HepG2 (cell line): ENCODE data around the gene ANKRD27. TPM values are rescaled to one million over a fixed set of nuclear protein-coding genes. Genes with fewer than 3 reads are reported as not detected.

Experiments used
- HNF4G ChIP-seq, 2 experiments: sonication (generic) in 1 of 2; formaldehyde crosslinking in 1 of 2; IDR thresholded peaks; 2 replicates each; pipeline versions ENCODE4 v1.4.0 to v1.6.1; 2011 to 2020; ENCODE audit warnings: borderline replicate concordance in 2 of 2, low read depth in 2 of 2, mild to moderate bottlenecking in 2 of 2, low read length in 1 of 2, missing genetic modification reagents in 1 of 2, moderate library complexity in 1 of 2
- KDM4B ChIP-seq: sonication (generic); formaldehyde crosslinking; IDR thresholded peaks from 2 replicates; pipeline ENCODE4 v1.4.0; 2020; ENCODE audit warnings: missing genetic modification reagents
- MIER3 ChIP-seq: IDR thresholded peaks from 2 replicates; pipeline ENCODE4 v1.6.1; 2016; ENCODE audit warnings: missing compliant biosample characterization, borderline replicate concordance
- MIXL1 ChIP-seq: IDR thresholded peaks from 2 replicates; pipeline ENCODE4 v1.6.1; 2016
- PTBP1 ChIP-seq: fragments of 200-400 bp; formaldehyde crosslinking; IDR thresholded peaks from 2 replicates; pipeline ENCODE4 v1.6.1; 2018; ENCODE audit warnings: low read length, low read depth; ENCODE audit not compliant: poor library complexity, severe bottlenecking
- SATB2 ChIP-seq: sonication (generic); formaldehyde crosslinking; IDR thresholded peaks from 2 replicates; pipeline ENCODE4 v1.5.0; 2020; ENCODE audit warnings: missing genetic modification reagents
- ZFX ChIP-seq: sonication (generic); formaldehyde crosslinking; IDR thresholded peaks from 2 replicates; pipeline ENCODE4 v1.4.0; 2020; ENCODE audit warnings: mild to moderate bottlenecking, low read depth, missing genetic modification reagents, moderate library complexity
- ZNF20 ChIP-seq: sonication (generic); formaldehyde crosslinking; IDR thresholded peaks from 2 replicates; pipeline ENCODE4 v1.4.0; 2020; ENCODE audit warnings: mild to moderate bottlenecking, moderate library complexity, missing genetic modification reagents
- ZNF367 ChIP-seq: sonication (generic); formaldehyde crosslinking; IDR thresholded peaks from 2 replicates; pipeline ENCODE4 v1.4.0; 2020; ENCODE audit warnings: missing genetic modification reagents, borderline replicate concordance
- ZNF589 ChIP-seq: sonication (generic); formaldehyde crosslinking; conservative IDR thresholded peaks from 2 replicates; pipeline ENCODE4 v1.8.0; 2022; ENCODE audit warnings: mild to moderate bottlenecking, moderate library complexity, missing genetic modification reagents
- ZNF773 ChIP-seq: sonication (generic); formaldehyde crosslinking; IDR thresholded peaks from 2 replicates; pipeline ENCODE4 v1.4.0; 2020; ENCODE audit warnings: missing genetic modification reagents, borderline replicate concordance
- ZSCAN21 ChIP-seq: sonication (generic); formaldehyde crosslinking; IDR thresholded peaks from 2 replicates; pipeline ENCODE4 v1.8.0; 2022; ENCODE audit warnings: mild to moderate bottlenecking, missing genetic modification reagents, moderate library complexity, borderline replicate concordance
- polyA plus RNA-seq, 8 experiments: library from polyadenylated mRNA; depleted of rRNA in 3 of 8; stranded (reverse) in 7 of 8; unstranded in 1 of 8; fragments of >200 nt; fragmentation: Illumina TruSeq in 4 of 8; extraction: Trizol in 4 of 8; gene quantifications; 2 replicates each; pipeline versions ENCODE4 v1.2.1 to v1.2.3, GENCODE V29; 2011 to 2016; ENCODE audit warnings: low read depth in 4 of 8, missing spikeins in 1 of 8, mixed read lengths in 1 of 8; ENCODE audit not compliant: insufficient read depth in 1 of 8
- total RNA-seq, 5 experiments: library from RNA; depleted of rRNA; stranded (reverse); fragments of >200 nt; fragmentation: Illumina TruSeq; extraction: Trizol; gene quantifications; 2 replicates each; pipeline ENCODE4 v1.2.3, GENCODE V29; 2016; ENCODE audit warnings: low read depth in 1 of 5
- TF ChIP-seq, protein P1 (sequence below): IDR thresholded peaks from 2 replicates; pipeline ENCODE4 v1.6.1; 2016; ENCODE audit warnings: low read depth, missing genetic modification reagents, missing compliant biosample characterization
- TF ChIP-seq, protein P2 (sequence below): sonication (generic); formaldehyde crosslinking; IDR thresholded peaks from 2 replicates; pipeline ENCODE4 v1.5.0; 2020; ENCODE audit warnings: missing genetic modification reagents
- TF ChIP-seq, protein P3 (sequence below): IDR thresholded peaks from 2 replicates; pipeline ENCODE4 v1.6.1; 2012; ENCODE audit warnings: inconsistent platforms
- TF ChIP-seq, protein P4 (sequence below): sonication (generic); formaldehyde crosslinking; IDR thresholded peaks from 2 replicates; pipeline ENCODE4 v1.4.0; 2020; ENCODE audit warnings: missing genetic modification reagents
- TF ChIP-seq, protein P5 (sequence below): sonication (generic); formaldehyde crosslinking; IDR thresholded peaks from 2 replicates; pipeline ENCODE4 v1.8.0; 2023; ENCODE audit warnings: mild to moderate bottlenecking, missing genetic modification reagents

ANKRD27 gene
- total and polyA plus RNA-seq, 2 of the 13 experiments (the other 11 are each of a cell fraction or from before 2014, with no cell fraction given) = 22.2 to 23.7 TPM

DNA sequence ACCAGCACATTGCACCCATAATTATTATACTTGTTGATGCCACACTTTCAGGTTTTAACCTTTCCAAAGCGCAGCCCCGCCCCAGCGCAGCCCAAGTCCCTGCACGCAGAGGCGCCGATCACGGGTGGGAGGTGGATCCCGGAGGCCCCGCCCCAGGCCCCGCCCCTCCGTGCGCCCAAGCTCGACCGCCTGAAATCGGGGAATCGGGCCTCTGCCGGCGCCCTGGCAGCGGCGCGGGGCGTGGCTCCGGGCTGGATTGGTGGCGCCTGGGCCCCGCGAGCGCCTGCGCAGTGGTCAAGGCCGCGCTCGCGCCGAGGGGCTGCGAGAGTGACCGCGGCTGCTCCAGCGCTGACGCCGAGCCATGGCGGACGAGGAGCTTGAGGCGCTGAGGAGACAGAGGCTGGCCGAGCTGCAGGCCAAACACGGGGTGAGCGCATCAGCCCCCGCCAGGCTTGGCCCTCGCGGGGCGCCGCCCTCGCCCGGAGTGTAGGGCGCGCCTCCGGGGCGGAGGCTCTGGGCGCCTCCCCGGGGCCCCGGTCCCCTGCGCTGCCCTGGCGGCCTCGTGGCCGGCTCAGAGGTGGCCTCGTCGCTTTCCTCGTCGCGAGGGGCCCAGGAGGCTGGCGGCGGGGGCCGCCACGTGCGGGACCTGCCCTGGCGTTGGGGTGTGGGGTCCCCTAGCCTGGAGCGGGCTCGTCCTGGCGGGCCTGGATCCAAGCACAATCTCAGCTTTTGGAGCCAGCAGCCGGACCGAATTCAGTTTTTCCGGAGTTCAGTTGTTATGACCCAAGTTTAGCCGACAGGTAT, 93.9 kb downstream of the ANKRD27 start, which contains the start of gene PDCD5 (continued):
- TF ChIP-seq, protein P1, sequence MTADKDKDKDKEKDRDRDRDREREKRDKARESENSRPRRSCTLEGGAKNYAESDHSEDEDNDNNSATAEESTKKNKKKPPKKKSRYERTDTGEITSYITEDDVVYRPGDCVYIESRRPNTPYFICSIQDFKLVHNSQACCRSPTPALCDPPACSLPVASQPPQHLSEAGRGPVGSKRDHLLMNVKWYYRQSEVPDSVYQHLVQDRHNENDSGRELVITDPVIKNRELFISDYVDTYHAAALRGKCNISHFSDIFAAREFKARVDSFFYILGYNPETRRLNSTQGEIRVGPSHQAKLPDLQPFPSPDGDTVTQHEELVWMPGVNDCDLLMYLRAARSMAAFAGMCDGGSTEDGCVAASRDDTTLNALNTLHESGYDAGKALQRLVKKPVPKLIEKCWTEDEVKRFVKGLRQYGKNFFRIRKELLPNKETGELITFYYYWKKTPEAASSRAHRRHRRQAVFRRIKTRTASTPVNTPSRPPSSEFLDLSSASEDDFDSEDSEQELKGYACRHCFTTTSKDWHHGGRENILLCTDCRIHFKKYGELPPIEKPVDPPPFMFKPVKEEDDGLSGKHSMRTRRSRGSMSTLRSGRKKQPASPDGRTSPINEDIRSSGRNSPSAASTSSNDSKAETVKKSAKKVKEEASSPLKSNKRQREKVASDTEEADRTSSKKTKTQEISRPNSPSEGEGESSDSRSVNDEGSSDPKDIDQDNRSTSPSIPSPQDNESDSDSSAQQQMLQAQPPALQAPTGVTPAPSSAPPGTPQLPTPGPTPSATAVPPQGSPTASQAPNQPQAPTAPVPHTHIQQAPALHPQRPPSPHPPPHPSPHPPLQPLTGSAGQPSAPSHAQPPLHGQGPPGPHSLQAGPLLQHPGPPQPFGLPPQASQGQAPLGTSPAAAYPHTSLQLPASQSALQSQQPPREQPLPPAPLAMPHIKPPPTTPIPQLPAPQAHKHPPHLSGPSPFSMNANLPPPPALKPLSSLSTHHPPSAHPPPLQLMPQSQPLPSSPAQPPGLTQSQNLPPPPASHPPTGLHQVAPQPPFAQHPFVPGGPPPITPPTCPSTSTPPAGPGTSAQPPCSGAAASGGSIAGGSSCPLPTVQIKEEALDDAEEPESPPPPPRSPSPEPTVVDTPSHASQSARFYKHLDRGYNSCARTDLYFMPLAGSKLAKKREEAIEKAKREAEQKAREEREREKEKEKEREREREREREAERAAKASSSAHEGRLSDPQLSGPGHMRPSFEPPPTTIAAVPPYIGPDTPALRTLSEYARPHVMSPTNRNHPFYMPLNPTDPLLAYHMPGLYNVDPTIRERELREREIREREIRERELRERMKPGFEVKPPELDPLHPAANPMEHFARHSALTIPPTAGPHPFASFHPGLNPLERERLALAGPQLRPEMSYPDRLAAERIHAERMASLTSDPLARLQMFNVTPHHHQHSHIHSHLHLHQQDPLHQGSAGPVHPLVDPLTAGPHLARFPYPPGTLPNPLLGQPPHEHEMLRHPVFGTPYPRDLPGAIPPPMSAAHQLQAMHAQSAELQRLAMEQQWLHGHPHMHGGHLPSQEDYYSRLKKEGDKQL (CRISPR knock-in tag) = no peak
- TF ChIP-seq ZSCAN21 (CRISPR knock-in tag) (peak; percentile 64), ZNF773 (CRISPR knock-in tag) (no peak), ZFX (peak; percentile 93), ZNF367 (CRISPR knock-in tag) (no peak), KDM4B (no peak), ZNF20 (CRISPR knock-in tag) (no peak), MIER3 (CRISPR knock-in tag) (no peak), PTBP1 (no peak), SATB2 (CRISPR knock-in tag) (no peak), HNF4G (IDR thresholded peaks at IDR 0.05; ENCODE audit: borderline replicate concordance, low read depth, low read length) (no peak), HNF4G (CRISPR knock-in tag; IDR thresholded peaks at IDR 0.05; ENCODE audit: borderline replicate concordance, low read depth) (peak; percentile 52; the same call in 1 of the 2 replicates), MIXL1 (CRISPR knock-in tag) (no peak), ZNF589 (CRISPR knock-in tag) (0 out of 2 replicates have a peak, but pooled peaks have one; percentile 48)
- TF ChIP-seq, protein P2, sequence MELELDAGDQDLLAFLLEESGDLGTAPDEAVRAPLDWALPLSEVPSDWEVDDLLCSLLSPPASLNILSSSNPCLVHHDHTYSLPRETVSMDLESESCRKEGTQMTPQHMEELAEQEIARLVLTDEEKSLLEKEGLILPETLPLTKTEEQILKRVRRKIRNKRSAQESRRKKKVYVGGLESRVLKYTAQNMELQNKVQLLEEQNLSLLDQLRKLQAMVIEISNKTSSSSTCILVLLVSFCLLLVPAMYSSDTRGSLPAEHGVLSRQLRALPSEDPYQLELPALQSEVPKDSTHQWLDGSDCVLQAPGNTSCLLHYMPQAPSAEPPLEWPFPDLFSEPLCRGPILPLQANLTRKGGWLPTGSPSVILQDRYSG = no peak
- TF ChIP-seq, protein P3, sequence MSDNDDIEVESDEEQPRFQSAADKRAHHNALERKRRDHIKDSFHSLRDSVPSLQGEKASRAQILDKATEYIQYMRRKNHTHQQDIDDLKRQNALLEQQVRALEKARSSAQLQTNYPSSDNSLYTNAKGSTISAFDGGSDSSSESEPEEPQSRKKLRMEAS = peak; percentile 79
- TF ChIP-seq, protein P4, sequence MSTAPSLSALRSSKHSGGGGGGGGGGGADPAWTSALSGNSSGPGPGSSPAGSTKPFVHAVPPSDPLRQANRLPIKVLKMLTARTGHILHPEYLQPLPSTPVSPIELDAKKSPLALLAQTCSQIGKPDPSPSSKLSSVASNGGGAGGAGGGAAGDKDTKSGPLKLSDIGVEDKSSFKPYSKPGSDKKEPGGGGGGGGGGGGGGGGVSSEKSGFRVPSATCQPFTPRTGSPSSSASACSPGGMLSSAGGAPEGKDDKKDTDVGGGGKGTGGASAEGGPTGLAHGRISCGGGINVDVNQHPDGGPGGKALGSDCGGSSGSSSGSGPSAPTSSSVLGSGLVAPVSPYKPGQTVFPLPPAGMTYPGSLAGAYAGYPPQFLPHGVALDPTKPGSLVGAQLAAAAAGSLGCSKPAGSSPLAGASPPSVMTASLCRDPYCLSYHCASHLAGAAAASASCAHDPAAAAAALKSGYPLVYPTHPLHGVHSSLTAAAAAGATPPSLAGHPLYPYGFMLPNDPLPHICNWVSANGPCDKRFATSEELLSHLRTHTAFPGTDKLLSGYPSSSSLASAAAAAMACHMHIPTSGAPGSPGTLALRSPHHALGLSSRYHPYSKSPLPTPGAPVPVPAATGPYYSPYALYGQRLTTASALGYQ (CRISPR knock-in tag) = no peak
- TF ChIP-seq, protein P5, sequence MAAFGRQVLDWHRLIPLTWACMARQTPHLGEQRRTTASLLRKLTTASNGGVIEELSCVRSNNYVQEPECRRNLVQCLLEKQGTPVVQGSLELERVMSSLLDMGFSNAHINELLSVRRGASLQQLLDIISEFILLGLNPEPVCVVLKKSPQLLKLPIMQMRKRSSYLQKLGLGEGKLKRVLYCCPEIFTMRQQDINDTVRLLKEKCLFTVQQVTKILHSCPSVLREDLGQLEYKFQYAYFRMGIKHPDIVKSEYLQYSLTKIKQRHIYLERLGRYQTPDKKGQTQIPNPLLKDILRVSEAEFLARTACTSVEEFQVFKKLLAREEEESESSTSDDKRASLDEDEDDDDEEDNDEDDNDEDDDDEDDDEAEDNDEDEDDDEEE (CRISPR knock-in tag) = no peak; the same call in 1 of the 2 replicates
